IPS-NIHi7 (cell line): ENCODE results near the gene ECM1.

ENCODE experiments used
- DNase-seq: peaks from one replicate; pipeline ENCODE4 v3.0.0; 2012; ENCODE audit warnings: mixed read lengths; ENCODE audit errors: extremely low spot score

The ECM1 gene

DNA sequence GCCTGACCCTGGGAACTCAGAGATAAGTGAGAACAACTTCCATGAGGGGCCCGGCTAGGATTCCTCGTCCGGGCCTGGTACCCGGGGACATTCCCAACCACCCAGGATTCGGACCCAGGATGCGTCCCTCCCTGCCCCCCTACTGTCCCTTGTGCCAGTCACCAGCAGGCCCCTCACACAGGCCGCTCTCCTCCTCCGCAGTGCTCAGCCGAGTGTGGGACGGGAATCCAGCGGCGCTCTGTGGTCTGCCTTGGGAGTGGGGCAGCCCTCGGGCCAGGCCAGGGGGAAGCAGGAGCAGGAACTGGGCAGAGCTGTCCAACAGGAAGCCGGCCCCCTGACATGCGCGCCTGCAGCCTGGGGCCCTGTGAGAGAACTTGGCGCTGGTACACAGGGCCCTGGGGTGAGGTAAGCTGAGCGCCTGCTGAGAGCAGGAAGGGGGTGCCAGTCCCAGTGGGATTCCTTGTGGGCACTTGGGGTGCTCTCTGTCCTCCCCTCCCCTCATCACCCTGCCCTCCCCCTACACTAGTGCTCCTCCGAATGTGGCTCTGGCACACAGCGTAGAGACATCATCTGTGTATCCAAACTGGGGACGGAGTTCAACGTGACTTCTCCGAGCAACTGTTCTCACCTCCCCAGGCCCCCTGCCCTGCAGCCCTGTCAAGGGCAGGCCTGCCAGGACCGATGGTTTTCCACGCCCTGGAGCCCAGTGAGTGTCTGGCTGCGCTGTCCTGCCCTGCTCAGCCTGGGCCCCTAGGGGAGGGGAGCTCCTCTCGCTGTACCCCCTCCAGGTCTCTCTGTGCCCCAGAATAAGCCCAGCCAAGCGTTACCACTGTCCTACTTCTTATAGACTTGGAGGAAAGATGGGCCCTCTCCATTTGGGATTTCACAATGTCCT, 51.1 kb downstream of the ECM1 start:
- no peak for DNase-seq

GRCh38 chr1:150559656-150560010, 51.7 kb downstream of the ECM1 start:
- DNase-seq, result no peak

DNA sequence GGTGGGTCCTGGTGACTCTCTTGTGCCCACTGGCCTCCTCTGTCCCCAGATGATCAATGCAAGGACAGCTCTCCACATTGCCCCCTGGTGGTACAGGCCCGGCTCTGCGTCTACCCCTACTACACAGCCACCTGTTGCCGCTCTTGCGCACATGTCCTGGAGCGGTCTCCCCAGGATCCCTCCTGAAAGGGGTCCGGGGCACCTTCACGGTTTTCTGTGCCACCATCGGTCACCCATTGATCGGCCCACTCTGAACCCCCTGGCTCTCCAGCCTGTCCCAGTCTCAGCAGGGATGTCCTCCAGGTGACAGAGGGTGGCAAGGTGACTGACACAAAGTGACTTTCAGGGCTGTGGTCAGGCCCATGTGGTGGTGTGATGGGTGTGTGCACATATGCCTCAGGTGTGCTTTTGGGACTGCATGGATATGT, 52.1 kb downstream of the ECM1 start:
- DNase-seq, result peak; percentile 74

DNA sequence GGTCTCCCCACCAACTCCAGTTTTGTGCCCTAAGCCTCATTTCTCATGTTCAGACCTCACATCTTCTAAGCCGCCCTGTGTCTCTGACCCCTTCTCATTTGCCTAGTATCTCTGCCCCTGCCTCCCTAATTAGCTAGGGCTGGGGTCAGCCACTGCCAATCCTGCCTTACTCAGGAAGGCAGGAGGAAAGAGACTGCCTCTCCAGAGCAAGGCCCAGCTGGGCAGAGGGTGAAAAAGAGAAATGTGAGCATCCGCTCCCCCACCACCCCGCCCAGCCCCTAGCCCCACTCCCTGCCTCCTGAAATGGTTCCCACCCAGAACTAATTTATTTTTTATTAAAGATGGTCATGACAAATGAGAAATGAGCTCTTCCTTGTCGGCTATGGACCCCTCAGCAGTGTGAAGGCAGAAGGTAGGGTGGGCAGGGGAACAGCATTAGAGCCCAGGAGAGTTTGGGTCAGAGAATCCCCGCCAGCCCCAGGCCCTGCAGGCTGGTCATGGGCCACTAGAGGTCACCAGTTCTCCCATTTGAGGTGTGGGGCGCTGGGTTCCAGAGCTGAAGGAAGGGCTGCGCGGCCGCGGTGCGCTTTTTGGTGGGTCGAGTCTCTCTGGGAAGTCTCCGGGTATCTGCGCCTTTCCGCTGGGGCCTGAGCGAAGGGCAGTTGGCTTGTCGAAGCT, 52.8 kb downstream of the ECM1 start:
- peak; percentile 81 for DNase-seq

DNA sequence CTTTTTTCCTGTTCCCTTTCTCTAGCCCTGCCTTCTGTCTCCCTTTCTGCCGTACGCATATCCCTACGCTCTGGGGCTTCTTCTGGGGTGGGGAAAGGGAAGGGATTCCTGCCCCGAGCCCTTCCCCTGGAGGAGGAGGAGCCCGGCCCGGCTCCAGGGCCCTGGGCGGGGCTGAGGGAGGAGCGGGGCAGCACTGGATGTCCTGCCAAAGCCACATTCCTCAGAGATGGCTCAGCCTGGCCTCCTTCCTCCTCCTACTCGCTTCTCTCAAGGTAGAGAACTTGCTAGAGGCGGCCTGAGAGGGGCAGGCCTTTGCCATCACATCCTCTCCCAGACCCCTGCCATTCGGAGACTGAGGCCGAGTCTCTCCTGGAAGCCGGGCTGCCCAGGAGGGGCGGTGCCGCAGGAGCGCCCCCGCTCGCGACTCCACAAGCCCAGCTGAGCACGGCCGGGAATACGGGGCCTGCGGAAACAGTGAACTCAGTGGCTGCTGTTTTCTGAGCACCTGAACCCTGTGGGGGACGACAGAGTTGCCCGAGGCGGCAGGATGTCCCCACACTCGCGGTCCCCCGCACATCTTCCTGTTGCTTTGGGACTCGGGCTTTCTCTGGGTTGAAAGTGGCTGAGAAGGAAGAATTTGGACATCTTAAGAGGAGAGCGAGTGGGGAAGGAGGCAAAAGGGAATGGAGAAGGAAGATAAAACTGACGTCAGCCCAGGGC, 53.5 kb downstream of the ECM1 start:
- DNase-seq, result peak; percentile 90

DNA sequence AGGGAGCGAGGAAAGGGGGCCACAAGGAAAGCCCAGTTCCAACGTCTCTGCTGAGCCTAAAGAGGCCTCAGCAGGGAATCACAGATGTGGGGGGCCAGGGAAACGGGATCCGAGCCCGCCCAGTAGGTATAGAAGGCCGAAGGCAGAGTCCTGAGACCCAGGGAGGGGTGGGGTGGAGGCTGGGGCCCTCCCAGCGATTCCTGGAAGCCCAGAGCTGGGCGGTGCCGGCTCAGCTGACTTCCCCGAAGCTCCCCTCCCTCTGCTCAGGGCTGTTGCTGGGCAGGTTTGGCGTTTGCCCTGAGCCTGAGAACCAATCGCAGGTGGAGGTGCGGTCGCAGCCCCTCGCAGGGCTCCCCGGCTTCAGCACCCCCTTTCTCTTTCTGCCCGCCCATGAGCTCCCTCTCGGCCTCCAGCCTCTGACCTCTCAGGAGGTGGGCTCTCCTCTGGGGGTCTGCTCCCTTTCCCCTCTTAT, 54.1 kb downstream of the ECM1 start:
- DNase-seq, result peak; percentile 77

- DNase-seq, result no peak
Observed at GRCh38 chr1:150562446-150563339, 54.8 kb downstream of the ECM1 start.
